PC-3 (cell line): Measurements from ENCODE around the gene POLR2J. TPM values are rescaled to one million over a fixed set of nuclear protein-coding genes. Genes with fewer than 3 reads are reported as not detected.
A peak's percentile ranks its signal among the peaks of the same experiment; 100 is the strongest.

Source experiments
- ATAC-seq: fragments of 200-7000 bp; cut with Tn5 transposase; 2 replicates; pipeline ENCODE4 v1.9.1; 2020; ENCODE audit warnings: mild to moderate bottlenecking, moderate library complexity
- BruUV-seq: library from RNA; stranded (reverse); fragments of 400-500 nt; replicated peaks from 2 replicates; lab custom pipeline; 2021; lab: Mats Ljungman, UMichigan
- CTCF ChIA-PET: fragments of 300-600 bp; sonication (Branson Sonifier 250); formaldehyde crosslinking; loops from one replicate; lab custom pipeline; 2022; ENCODE audit warnings: antibody characterized with exemption; lab: Charles Lee
- POLR2A ChIA-PET: fragments of 300-600 bp; sonication (Branson Sonifier 250); formaldehyde crosslinking; loops from one replicate; lab custom pipeline; 2022; ENCODE audit warnings: antibody characterized with exemption; ENCODE audit not compliant: unreplicated experiment; lab: Charles Lee
- DNase-seq: peaks from one replicate; pipeline ENCODE4 v3.0.0-alpha.2; 2015
- H2AFZ ChIP-seq: fragments of 300-600 bp; sonication (generic); 2 replicates; pipeline ENCODE4 v1.6.0; 2016; ENCODE audit warnings: antibody characterized with exemption, low read length
- H3F3A ChIP-seq: fragments of 300-600 bp; sonication (generic); one replicate; pipeline ENCODE4 v1.6.0; 2017; ENCODE audit warnings: antibody characterized with exemption, low read length, control low read depth, mild to moderate bottlenecking; ENCODE audit not compliant: unreplicated experiment
- H3K27ac ChIP-seq: fragments of 300-600 bp; sonication (generic); 2 replicates; pipeline ENCODE4 v1.5.1; 2016; ENCODE audit warnings: mild to moderate bottlenecking, low read length
- H3K27me3 ChIP-seq: fragments of 300-600 bp; sonication (generic); 2 replicates; pipeline ENCODE4 v1.6.1; 2016; ENCODE audit warnings: low read length, mixed read lengths
- H3K36me3 ChIP-seq: fragments of 300-600 bp; sonication (generic); 2 replicates; pipeline ENCODE4 v1.6.1; 2016; ENCODE audit warnings: low read depth, mixed run types, low read length, mixed read lengths
- H3K4me1 ChIP-seq: fragments of 300-600 bp; sonication (generic); 2 replicates; pipeline ENCODE4 v1.5.1; 2016; ENCODE audit warnings: low read length; ENCODE audit not compliant: insufficient read depth
- H3K4me2 ChIP-seq: fragments of 300-600 bp; sonication (generic); 2 replicates; pipeline ENCODE4 v1.6.0; 2016; ENCODE audit warnings: low read length
- H3K4me3 ChIP-seq: fragments of 300-600 bp; sonication (generic); 2 replicates; pipeline ENCODE4 v1.5.1; 2016; ENCODE audit warnings: mild to moderate bottlenecking, low read length, mixed read lengths
- H3K79me2 ChIP-seq: fragments of 300-600 bp; sonication (generic); 2 replicates; pipeline ENCODE4 v1.6.1; 2017; ENCODE audit warnings: low read length, mixed read lengths
- H3K9ac ChIP-seq: fragments of 300-600 bp; sonication (generic); 2 replicates; pipeline ENCODE4 v1.6.0; 2016; ENCODE audit warnings: mild to moderate bottlenecking, low read length
- H3K9me2 ChIP-seq: fragments of 300-600 bp; sonication (generic); replicated peaks from 2 replicates; pipeline ENCODE4 v1.6.1; 2016; ENCODE audit warnings: mixed run types, low read length, mixed read lengths
- H3K9me3 ChIP-seq: fragments of 300-600 bp; sonication (generic); 2 replicates; pipeline ENCODE4 v1.6.1; 2016; ENCODE audit warnings: low read length, mixed read lengths
- H4K20me1 ChIP-seq: fragments of 300-600 bp; sonication (generic); 2 replicates; pipeline ENCODE4 v1.6.1; 2016; ENCODE audit warnings: low read length, mixed read lengths
- CTCF ChIP-seq: fragments of 300-600 bp; sonication (generic); conservative IDR thresholded peaks from 2 replicates; pipeline ENCODE4 v1.5.1; 2017; ENCODE audit warnings: antibody characterized with exemption, low read depth, mild to moderate bottlenecking, low read length
- EZH2 ChIP-seq: fragments of 300-600 bp; sonication (generic); IDR thresholded peaks from one replicate; pipeline ENCODE4 v1.6.1; 2017; ENCODE audit warnings: antibody characterized with exemption, mild to moderate bottlenecking, low read length; ENCODE audit not compliant: unreplicated experiment
- EZH2phosphoT487 ChIP-seq: fragments of 300-600 bp; sonication (generic); IDR thresholded peaks from 2 replicates; pipeline ENCODE4 v1.6.1; 2018; ENCODE audit warnings: mild to moderate bottlenecking, antibody characterized with exemption, low read length, borderline replicate concordance
- intact Hi-C: fragments of 100-400 bp; cut with micrococcal nuclease; formaldehyde crosslinking; loops from 2 replicates; pipeline ENCODE4 v1.9.0; 2023
- total RNA-seq: library from RNA; depleted of rRNA; stranded (reverse); fragments of >200 nt; gene quantifications from 2 replicates; pipeline ENCODE4 v1.2.3, GENCODE V29; 2014

POLR2J gene
- total RNA-seq, 1 experiment from 2014 or later = 101 TPM

DNA sequence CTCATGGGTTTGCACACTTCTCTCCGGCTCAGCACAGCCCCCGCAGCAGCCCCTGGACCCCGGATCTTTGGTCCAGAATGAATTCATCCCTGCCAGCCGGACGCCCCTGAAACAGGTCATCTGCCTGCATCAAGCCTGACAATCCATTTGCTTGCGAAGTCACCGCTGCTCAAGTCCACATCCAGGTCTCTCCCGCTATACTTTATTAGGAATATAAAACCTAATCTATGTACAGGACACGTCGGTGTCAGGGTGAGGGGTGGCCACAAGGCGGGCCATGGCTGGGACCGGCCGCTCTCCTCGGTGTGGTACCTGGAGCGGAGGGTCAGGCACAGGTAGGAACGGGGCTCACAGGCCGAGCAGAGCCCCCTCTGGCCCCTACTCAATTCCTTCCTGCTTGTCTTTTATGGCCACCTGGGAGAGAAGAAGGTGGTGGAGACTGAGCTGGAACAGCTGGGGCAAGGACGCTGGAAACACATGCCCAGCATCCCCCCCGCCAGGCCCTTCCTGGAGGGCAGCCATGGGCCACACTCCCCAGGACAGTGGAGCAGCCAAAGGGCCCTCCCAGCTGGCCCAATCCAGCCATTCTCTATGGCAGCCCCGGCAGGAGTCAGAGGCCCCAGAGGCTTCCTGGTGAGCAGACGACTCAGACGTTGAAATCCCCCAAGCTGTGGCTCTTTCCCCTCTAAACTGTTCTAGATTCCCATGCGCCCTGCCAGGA lies 5.3 kb downstream of the POLR2J start:
- ATAC-seq (no peak), DNase-seq (no peak)
- intact Hi-C loops = no loop called here
- Histone ChIP-seq H3K4me2 (no peak overlapping the region), H3K27ac (no peak overlapping the region), H2AFZ (no peak overlapping the region), H3F3A (no peaks in the 10 kb centered on the region), H3K4me3 (no peak overlapping the region), H3K9me3 (no peaks in the 10 kb centered on the region), H4K20me1 (no peaks in the 10 kb centered on the region), H3K9ac (no peak overlapping the region), H3K4me1 (no peaks in the 10 kb centered on the region), H3K27me3 (no peaks in the 10 kb centered on the region), H3K9me2 (no peaks in the 10 kb centered on the region), H3K36me3 (no peaks in the 10 kb centered on the region; the same call in 1 of the 2 replicates), H3K79me2 (no peaks in the 10 kb centered on the region)
- CTCF ChIA-PET = no interaction called here
- BruUV-seq = no TSS peak
- POLR2A ChIA-PET = no interaction called here
- no peak for TF ChIP-seq CTCF
- no peak for TF ChIP-seq EZH2
- TF ChIP-seq EZH2phosphoT487 = no peak

DNA sequence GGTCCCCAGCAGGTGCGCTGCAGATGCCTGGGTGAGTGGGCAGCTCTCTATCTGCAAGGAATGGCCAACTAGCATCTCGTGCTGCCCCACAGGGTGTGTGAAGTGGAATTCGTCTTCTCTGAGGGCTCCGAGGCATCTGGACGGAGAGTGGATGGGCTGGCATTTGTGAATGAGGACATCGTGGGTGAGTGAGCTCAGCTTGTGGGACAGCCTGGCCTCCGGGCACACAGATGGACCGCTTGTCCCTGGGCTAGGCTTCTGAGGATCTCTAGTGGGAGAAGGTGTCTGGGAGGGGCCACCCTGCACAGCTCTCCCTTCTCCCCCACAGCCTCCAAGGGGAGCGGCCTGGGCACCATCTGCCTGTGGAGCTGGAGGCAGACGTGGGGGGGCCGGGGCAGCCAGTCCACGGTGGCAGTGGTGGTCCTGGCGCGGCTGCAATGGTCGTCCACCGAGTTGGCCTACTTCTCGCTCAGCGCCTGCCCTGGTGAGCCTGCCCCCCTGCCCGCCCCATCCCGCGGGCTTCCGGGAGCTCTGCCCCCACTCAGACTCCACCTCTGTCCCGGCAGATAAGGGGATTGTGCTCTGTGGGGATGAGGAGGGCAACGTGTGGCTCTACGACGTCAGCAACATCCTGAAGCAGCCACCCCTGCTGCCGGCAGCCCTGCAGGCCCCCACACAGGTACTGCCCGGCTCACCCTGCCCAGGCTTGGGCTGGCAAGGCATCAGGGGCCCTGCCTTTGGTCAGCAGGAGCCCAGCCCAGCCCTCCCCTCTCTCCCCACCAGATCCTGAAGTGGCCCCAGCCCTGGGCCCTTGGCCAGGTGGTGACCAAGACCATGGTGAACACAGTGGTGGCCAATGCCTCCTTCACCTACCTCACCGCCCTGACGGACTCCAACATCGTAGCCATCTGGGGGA lies 6.3 kb downstream of the POLR2J start:
- TF ChIP-seq EZH2 = no peak
- no peak for TF ChIP-seq CTCF
- TF ChIP-seq EZH2phosphoT487 = no peak
- H4K20me1 ChIP-seq = no peaks in the 10 kb centered on the region
- ChIA-PET CTCF (no interaction called here), POLR2A (interaction anchor here (0.6 kb wide), 1 partner anchor 102 kb away, joined by 9 read pairs; no protein-coding TSS in a partner anchor)
- no peak overlapping the region for H2AFZ ChIP-seq
- no peaks in the 10 kb centered on the region for H3K27me3 ChIP-seq
- no peaks in the 10 kb centered on the region for H3K79me2 ChIP-seq
- no peak overlapping the region for H3K9ac ChIP-seq
- no peak overlapping the region for H3K4me2 ChIP-seq
- ATAC-seq = no peak; the same call in 1 of the 2 replicates
- no peaks in the 10 kb centered on the region for H3F3A ChIP-seq
- TSS peak; percentile 12 for BruUV-seq
- H3K4me1 ChIP-seq = no peaks in the 10 kb centered on the region
- intact Hi-C loops = no loop called here
- no peaks in the 10 kb centered on the region; the same call in 1 of the 2 replicates for H3K36me3 ChIP-seq
- DNase-seq = no peak
- no peak overlapping the region for H3K27ac ChIP-seq
- no peaks in the 10 kb centered on the region for H3K9me3 ChIP-seq
- H3K9me2 ChIP-seq = no peaks in the 10 kb centered on the region
- no peak overlapping the region for H3K4me3 ChIP-seq
